Tibial nerve (tissue), 4 donors: Measurements from ENCODE around the gene MERTK. TPM values are rescaled to one million over a fixed set of nuclear protein-coding genes. Genes with fewer than 3 reads are reported as not detected.
A peak's percentile ranks its signal among the peaks of the same experiment; 100 is the strongest.
"Not testable (repeated sequence)": the region's sequence is repeated elsewhere in the genome, so short reads cannot be mapped to it uniquely, and the experiment has no call there.

Source experiments
- DNase-seq, 2 donors: peaks; one replicate each; pipeline ENCODE4 v3.0.0-alpha.2; 2019; ENCODE audit warnings: low spot score in 2 of 2
- H3K27ac ChIP-seq, 4 donors: fragments of 200-600 bp; sonication (generic) in 3 of 4; one replicate each; pipeline ENCODE4 v1.5.1; 2017 to 2019; ENCODE audit warnings: mild to moderate bottlenecking in 1 of 4
- H3K27me3 ChIP-seq, 2 donors: fragments of 200-600 bp; sonication (generic) in 1 of 2; one replicate each; pipeline versions ENCODE4 v1.5.1 to v1.6.0; 2017 to 2019
- H3K36me3 ChIP-seq, 3 donors: fragments of 200-600 bp; sonication (generic); one replicate each; pipeline ENCODE4 v1.5.1; 2018 to 2019
- H3K4me1 ChIP-seq, 4 donors: fragments of 200-600 bp; sonication (generic) in 3 of 4; one replicate each; pipeline ENCODE4 v1.5.1; 2017 to 2019
- H3K4me3 ChIP-seq, 4 donors: fragments of 200-600 bp; sonication (generic) in 3 of 4; one replicate each; pipeline ENCODE4 v1.5.1; 2017 to 2019; ENCODE audit warnings: mild to moderate bottlenecking in 1 of 4, moderate library complexity in 1 of 4
- H3K9me3 ChIP-seq, 4 donors: fragments of 200-600 bp; sonication (generic) in 3 of 4; one replicate each; pipeline ENCODE4 v1.5.1; 2017 to 2019
- EP300 ChIP-seq, 2 donors: sonication (generic); formaldehyde crosslinking; IDR thresholded peaks; one replicate each; pipeline ENCODE4 v1.6.1; 2017; ENCODE audit warnings: antibody characterized with exemption in 2 of 2, mild to moderate bottlenecking in 1 of 2
- POLR2A ChIP-seq, 2 donors: fragments of 450-650 bp; IDR thresholded peaks; one replicate each; pipeline ENCODE4 v1.6.1; 2017; ENCODE audit warnings: antibody characterized with exemption in 2 of 2, mild to moderate bottlenecking in 2 of 2, moderate library complexity in 2 of 2
- WGBS, 2 donors: methylation state at CpG; one replicate each; pipeline ENCODE4 v1.1.5; 2018; 5-methylcytosine and 5-hydroxymethylcytosine counted together
- total RNA-seq, 4 donors: library from RNA; depleted of rRNA; stranded (reverse); fragments of >200 nt; gene quantifications; one replicate each; pipeline ENCODE4 v1.1.0, GENCODE V29; 2016
- TF ChIP-seq, protein P1 (sequence below), 5 experiments: fragments of 200-600 bp in 3 of 5; fragments of 450-650 bp in 2 of 5; sonication (generic) in 3 of 5; IDR thresholded peaks; one replicate each; pipeline ENCODE4 v1.5.1; 2016 to 2019; ENCODE audit warnings: antibody characterized with exemption in 5 of 5, mild to moderate bottlenecking in 3 of 5, moderate library complexity in 2 of 5

Gene MERTK
- total RNA-seq, 4 donors from 2014 or later, result 22.7 to 61.8 (median 29.3) TPM

DNA sequence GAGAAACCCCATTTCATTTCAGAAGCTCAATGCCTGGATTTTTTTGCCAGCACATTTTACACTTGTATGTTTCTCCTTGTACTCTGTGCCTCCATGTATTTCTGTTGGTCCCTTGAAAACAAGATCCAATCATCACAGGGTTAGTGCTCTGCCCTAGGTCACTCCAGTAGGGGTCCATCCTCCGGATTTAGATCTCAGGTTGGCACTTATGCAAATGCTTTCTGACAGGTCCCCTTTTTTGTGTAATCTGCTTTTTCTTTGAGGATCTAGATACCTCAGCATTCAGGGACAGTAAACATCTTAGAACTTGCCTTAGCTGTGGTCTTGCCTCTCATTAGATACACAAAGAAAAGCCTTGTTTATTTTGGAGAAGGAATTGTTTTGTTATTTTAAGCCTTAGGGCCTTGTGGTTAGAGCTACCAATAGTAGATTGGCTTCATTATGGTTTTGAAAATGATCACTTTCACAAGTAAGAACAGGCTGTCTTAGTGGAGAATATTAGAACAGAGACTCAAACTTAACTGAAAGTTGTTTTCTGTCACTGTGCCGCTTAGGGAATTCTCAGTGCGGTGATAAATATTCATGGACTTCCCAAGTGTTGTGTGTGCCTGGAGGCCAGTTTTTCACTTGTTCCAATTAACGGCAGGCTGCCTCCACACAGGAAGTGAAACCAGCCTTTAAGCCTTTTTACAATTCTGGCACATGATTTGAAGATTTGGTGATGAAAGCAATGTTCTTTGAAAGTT lies 7.8 kb downstream of the MERTK start:
- H3K9me3 ChIP-seq, result no peaks in the 10 kb centered on the region
- peak overlapping the region; percentile 50 to 93 (median 80) for H3K27ac ChIP-seq
- H3K4me1 ChIP-seq, result peaks cover 0 to 57% (median 30%) of the 10 kb centered on the region in 4 donors
- TF ChIP-seq POLR2A (IDR thresholded peaks at IDR 0.05) (no peak), EP300 (IDR thresholded peaks at IDR 0.05) (peak; percentile 70 to 77)
- no peaks in the 10 kb centered on the region for H3K27me3 ChIP-seq
- H3K4me3 ChIP-seq, result peak overlapping the region in 1 of 4 donors; percentile 3
- 4 to 7% methylated on average over 4 of the region's 4 CpGs for WGBS, 2 donors
- H3K36me3 ChIP-seq, result no peaks in the 10 kb centered on the region
- DNase-seq, result no peak

- Histone ChIP-seq H3K4me3 (no peak overlapping the region), H3K9me3 (no peaks in the 10 kb centered on the region), H3K36me3 (no peaks in the 10 kb centered on the region), H3K27ac (peak overlapping the region in 3 of 4 donors; percentile 17 to 93 (median 85)), H3K27me3 (no peaks in the 10 kb centered on the region), H3K4me1 (peaks cover 0 to 48% (median 30%) of the 10 kb centered on the region in 4 donors)
- TF ChIP-seq EP300 (IDR thresholded peaks at IDR 0.05), result peak in 1 of 2 donors; percentile 22
- TF ChIP-seq, protein P1, sequence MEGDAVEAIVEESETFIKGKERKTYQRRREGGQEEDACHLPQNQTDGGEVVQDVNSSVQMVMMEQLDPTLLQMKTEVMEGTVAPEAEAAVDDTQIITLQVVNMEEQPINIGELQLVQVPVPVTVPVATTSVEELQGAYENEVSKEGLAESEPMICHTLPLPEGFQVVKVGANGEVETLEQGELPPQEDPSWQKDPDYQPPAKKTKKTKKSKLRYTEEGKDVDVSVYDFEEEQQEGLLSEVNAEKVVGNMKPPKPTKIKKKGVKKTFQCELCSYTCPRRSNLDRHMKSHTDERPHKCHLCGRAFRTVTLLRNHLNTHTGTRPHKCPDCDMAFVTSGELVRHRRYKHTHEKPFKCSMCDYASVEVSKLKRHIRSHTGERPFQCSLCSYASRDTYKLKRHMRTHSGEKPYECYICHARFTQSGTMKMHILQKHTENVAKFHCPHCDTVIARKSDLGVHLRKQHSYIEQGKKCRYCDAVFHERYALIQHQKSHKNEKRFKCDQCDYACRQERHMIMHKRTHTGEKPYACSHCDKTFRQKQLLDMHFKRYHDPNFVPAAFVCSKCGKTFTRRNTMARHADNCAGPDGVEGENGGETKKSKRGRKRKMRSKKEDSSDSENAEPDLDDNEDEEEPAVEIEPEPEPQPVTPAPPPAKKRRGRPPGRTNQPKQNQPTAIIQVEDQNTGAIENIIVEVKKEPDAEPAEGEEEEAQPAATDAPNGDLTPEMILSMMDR (IDR thresholded peaks at IDR 0.05), result no peak
- 52 to 87% methylated on average over 1 of the region's 1 CpG for WGBS, 2 donors
- DNase-seq, result no peak
These were observed 10.2 kb downstream of the MERTK start for GRCh38 chr2:111908578-111908977.

GRCh38 chr2:111909079-111909478 lies 10.7 kb downstream of the MERTK start:
- H3K27ac ChIP-seq, result peak overlapping the region in 3 of 4 donors; percentile 17 to 93 (median 85)
- no peak overlapping the region for H3K4me3 ChIP-seq
- no peaks in the 10 kb centered on the region for H3K36me3 ChIP-seq
- 87 to 91% methylated on average over 3 of the region's 3 CpGs for WGBS, 2 donors
- no peaks in the 10 kb centered on the region for H3K27me3 ChIP-seq
- DNase-seq, result no peak
- TF ChIP-seq, protein P1 (IDR thresholded peaks at IDR 0.05), result no peak
- no peaks in the 10 kb centered on the region for H3K9me3 ChIP-seq
- H3K4me1 ChIP-seq, result peaks cover 0 to 43% (median 30%) of the 10 kb centered on the region in 4 donors

DNA sequence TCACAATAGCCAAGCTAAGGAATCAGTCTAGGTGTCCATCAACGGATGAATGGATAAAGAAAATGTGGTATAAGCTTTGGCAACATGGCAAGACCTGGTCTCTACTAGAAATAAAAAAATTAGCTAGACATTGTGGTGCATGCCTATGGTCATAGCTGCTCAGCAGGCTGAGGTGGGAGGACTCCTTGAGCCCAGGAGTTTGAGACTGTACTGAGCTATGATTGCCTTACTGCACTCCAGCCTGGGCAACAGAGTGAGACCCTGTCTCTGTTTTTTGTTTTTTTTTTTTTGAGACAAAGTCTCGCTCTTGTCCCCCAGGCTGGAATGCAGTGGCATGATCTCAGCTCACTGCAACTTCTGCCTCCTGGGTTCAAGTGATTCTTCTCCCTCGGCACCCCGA lies 11.6 kb downstream of the MERTK start:
- peaks cover 0 to 37% (median 23%) of the 10 kb centered on the region in 4 donors for H3K4me1 ChIP-seq
- H3K9me3 ChIP-seq, H3K27ac ChIP-seq, H3K36me3 ChIP-seq, H3K4me3 ChIP-seq, H3K27me3 ChIP-seq, DNase-seq: not testable (repeated sequence)
- WGBS, 2 donors, result 80 to 87% methylated on average over 4 of the region's 4 CpGs

DNA sequence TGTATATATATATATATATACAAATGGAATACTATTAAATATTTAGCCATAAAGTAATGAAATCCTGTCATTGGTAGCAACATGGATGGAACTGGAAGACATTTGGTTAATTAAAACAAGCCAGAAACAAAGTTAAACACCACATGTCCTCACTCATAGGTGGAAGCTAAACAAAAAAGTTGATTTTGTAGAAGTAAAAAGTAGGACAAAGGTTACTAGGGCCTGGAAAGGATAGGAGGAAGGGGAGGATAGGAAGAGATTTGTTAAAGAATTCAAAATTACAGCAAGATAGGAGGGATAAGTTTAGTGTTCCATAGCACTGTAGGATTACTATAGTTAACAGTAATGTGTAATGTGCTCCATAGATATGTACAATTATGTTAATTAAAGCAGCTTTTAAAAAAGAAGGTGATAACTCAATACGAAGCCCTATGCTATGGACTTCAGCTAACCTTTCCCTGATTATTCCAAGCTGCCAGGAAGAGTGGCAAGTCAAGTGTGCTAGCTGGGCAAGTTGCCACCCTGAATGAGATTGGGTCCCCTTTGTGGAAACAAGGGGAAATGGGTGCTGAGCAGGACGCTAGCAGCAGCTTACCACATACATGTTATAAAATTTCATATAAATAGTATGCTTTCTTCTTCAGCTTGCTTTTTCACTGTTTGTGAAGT lies 12.3 kb downstream of the MERTK start:
- H3K4me1 ChIP-seq, result peaks cover 0 to 29% (median 19%) of the 10 kb centered on the region in 4 donors
- no peak overlapping the region for H3K4me3 ChIP-seq
- H3K27ac ChIP-seq, result peak overlapping the region in 1 of 4 donors; percentile 42
- 59 to 64% methylated on average over 2 of the region's 2 CpGs for WGBS, 2 donors
- no peaks in the 10 kb centered on the region for H3K9me3 ChIP-seq
- DNase-seq, result no peak
- no peaks in the 10 kb centered on the region for H3K27me3 ChIP-seq
- no peak for TF ChIP-seq POLR2A (IDR thresholded peaks at IDR 0.05)
- TF ChIP-seq EP300 (IDR thresholded peaks at IDR 0.05), result no peak
- TF ChIP-seq, protein P1 (IDR thresholded peaks at IDR 0.05), result no peak
- H3K36me3 ChIP-seq, result no peaks in the 10 kb centered on the region

DNA sequence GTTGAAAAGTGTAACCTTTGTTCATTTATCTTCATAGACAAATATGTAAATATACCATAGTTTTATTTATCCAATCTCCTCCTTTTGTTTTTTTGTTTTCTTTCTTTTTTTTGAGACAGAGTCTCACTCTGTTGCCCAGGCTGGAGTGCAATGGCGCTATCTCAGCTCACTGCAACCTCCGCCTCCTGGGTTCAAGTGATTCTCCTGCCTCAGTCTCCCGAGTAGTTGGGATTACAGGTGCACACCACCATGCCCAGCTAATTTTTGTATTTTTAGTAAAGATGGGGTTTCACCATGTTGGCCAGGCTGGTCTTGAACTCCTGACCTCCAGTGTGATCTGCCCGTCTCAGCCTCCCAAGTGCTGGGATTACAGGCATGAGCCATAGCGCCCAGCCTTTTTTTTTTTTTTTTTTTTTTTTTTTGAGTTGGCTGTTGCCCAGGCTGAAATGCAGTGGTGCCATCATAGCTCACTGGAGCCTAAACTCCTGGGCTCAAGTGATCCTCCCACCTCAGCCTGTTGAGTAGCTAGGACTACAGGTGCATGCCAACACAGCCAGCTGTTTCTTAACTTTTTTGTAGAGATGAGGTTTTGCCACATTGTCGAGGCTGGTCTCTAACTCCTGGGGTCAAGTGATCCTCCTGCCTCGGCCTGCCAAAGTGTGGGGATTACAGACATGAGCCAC lies 13.0 kb downstream of the MERTK start:
- not testable (repeated sequence) for H3K27me3 ChIP-seq, H3K36me3 ChIP-seq, H3K4me3 ChIP-seq, DNase-seq, H3K9me3 ChIP-seq
- whole genome bisulfite sequencing, 2 donors, result 93 to 96% methylated on average over 7 of the region's 7 CpGs
- peaks cover 0 to 22% (median 12%) of the 10 kb centered on the region in 4 donors for H3K4me1 ChIP-seq
- H3K27ac ChIP-seq, result peak overlapping the region in 1 of 4 donors; percentile 42
